ENCODE data around the gene LAYN.

Gene LAYN

GRCh38 chr11:111540114-111540936 is at the start of gene LAYN:
TSS of gene LAYN (plus strand) at chr11:111540720. CDS start at chr11:111540844, 124 bp downstream.
- no peak within 1 kb of the TSS for H3K27ac ChIP-seq
- no peak for DNase-seq (ENCODE audit: low read depth, low spot score)
- H3K36me3 ChIP-seq (ENCODE audit: insufficient read depth, low read length): no peaks in the 10 kb centered on the region
- no peaks in the 10 kb centered on the region for H3K9me3 ChIP-seq (ENCODE audit: low read depth, low read length)
- peak within 1 kb of the TSS; percentile 81 for H3K4me3 ChIP-seq
- TF ChIP-seq POLR2AphosphoS5 (IDR thresholded peaks at IDR 0.05; ENCODE audit: borderline replicate concordance, low read depth, low read length) (no peak; the same call in 1 of the 2 replicates), FOXP2 (optimal IDR thresholded peaks at IDR 0.05; ENCODE audit: control extremely low read depth, extremely low read length, insufficient read depth) (peak; percentile 29), EZH2 (IDR thresholded peaks at IDR 0.05) (no peak)
- H3K9ac ChIP-seq (ENCODE audit: insufficient read length): peak within 1 kb of the TSS; percentile 54

- H3K9ac ChIP-seq (ENCODE audit: insufficient read length): no peak overlapping the region
- H3K36me3 ChIP-seq (ENCODE audit: insufficient read depth, low read length): no peaks in the 10 kb centered on the region
Observed at GRCh38 chr11:111494040-111494439, 46.5 kb upstream of the LAYN start.

GRCh38 chr11:111499483-111499882 is 41.0 kb upstream of the LAYN start:
- no peaks in the 10 kb centered on the region for H3K9me3 ChIP-seq (ENCODE audit: low read depth, low read length)
- H3K9ac ChIP-seq (ENCODE audit: insufficient read length): no peak overlapping the region
- H3K27ac ChIP-seq: no peak overlapping the region
- TF ChIP-seq EZH2 (IDR thresholded peaks at IDR 0.05) (no peak), POLR2AphosphoS5 (IDR thresholded peaks at IDR 0.05; ENCODE audit: borderline replicate concordance, low read depth, low read length) (no peak), FOXP2 (optimal IDR thresholded peaks at IDR 0.05; ENCODE audit: control extremely low read depth, extremely low read length, insufficient read depth) (no peak)
- no peak for DNase-seq (ENCODE audit: low read depth, low spot score)
- no peaks in the 10 kb centered on the region for H3K36me3 ChIP-seq (ENCODE audit: insufficient read depth, low read length)
- no peak overlapping the region for H3K4me3 ChIP-seq

More at GRCh38 chr11:111494040-111494439, 46.5 kb upstream of the LAYN start:
- no peak for DNase-seq (ENCODE audit: low read depth, low spot score)
- Histone ChIP-seq H3K9me3 (ENCODE audit: low read depth, low read length) (no peaks in the 10 kb centered on the region), H3K27ac (0 out of 2 replicates have a peak overlapping the region, but pooled peaks have one; percentile 11), H3K4me3 (no peak overlapping the region)
- TF ChIP-seq EZH2 (IDR thresholded peaks at IDR 0.05): no peak
- TF ChIP-seq FOXP2 (optimal IDR thresholded peaks at IDR 0.05; ENCODE audit: control extremely low read depth, extremely low read length, insufficient read depth): no peak
- TF ChIP-seq POLR2AphosphoS5 (IDR thresholded peaks at IDR 0.05; ENCODE audit: borderline replicate concordance, low read depth, low read length): no peak

- Histone ChIP-seq H3K9me3 (ENCODE audit: low read depth, low read length) (no peaks in the 10 kb centered on the region), H3K9ac (ENCODE audit: insufficient read length) (no peak overlapping the region), H3K36me3 (ENCODE audit: insufficient read depth, low read length) (no peaks in the 10 kb centered on the region), H3K4me3 (no peak overlapping the region), H3K27ac (no peak overlapping the region)
- TF ChIP-seq EZH2 (IDR thresholded peaks at IDR 0.05) (no peak), POLR2AphosphoS5 (IDR thresholded peaks at IDR 0.05; ENCODE audit: borderline replicate concordance, low read depth, low read length) (no peak), FOXP2 (optimal IDR thresholded peaks at IDR 0.05; ENCODE audit: control extremely low read depth, extremely low read length, insufficient read depth) (no peak)
- DNase-seq (ENCODE audit: low read depth, low spot score): no peak
Observed at GRCh38 chr11:111500481-111500880, 40.0 kb upstream of the LAYN start.

- H3K4me3 ChIP-seq: no peak overlapping the region
- no peak for DNase-seq (ENCODE audit: low read depth, low spot score)
- H3K36me3 ChIP-seq (ENCODE audit: insufficient read depth, low read length): no peaks in the 10 kb centered on the region
- TF ChIP-seq POLR2AphosphoS5 (IDR thresholded peaks at IDR 0.05; ENCODE audit: borderline replicate concordance, low read depth, low read length) (no peak), FOXP2 (optimal IDR thresholded peaks at IDR 0.05; ENCODE audit: control extremely low read depth, extremely low read length, insufficient read depth) (no peak), EZH2 (IDR thresholded peaks at IDR 0.05) (no peak)
- no peak overlapping the region for H3K27ac ChIP-seq
- no peaks in the 10 kb centered on the region for H3K9me3 ChIP-seq (ENCODE audit: low read depth, low read length)
- no peak overlapping the region for H3K9ac ChIP-seq (ENCODE audit: insufficient read length)
Observed at GRCh38 chr11:111502611-111503010, 37.9 kb upstream of the LAYN start.

- Histone ChIP-seq H3K9ac (ENCODE audit: insufficient read length) (no peak overlapping the region), H3K9me3 (ENCODE audit: low read depth, low read length) (no peaks in the 10 kb centered on the region), H3K4me3 (no peak overlapping the region), H3K36me3 (ENCODE audit: insufficient read depth, low read length) (no peaks in the 10 kb centered on the region), H3K27ac (no peak overlapping the region)
- no peak for DNase-seq (ENCODE audit: low read depth, low spot score)
- TF ChIP-seq POLR2AphosphoS5 (IDR thresholded peaks at IDR 0.05; ENCODE audit: borderline replicate concordance, low read depth, low read length): no peak
- TF ChIP-seq FOXP2 (optimal IDR thresholded peaks at IDR 0.05; ENCODE audit: control extremely low read depth, extremely low read length, insufficient read depth): no peak
- TF ChIP-seq EZH2 (IDR thresholded peaks at IDR 0.05): no peak
Observed at GRCh38 chr11:111510311-111510710, 30.2 kb upstream of the LAYN start.

- no peak for TF ChIP-seq EZH2 (IDR thresholded peaks at IDR 0.05)
- TF ChIP-seq FOXP2 (optimal IDR thresholded peaks at IDR 0.05; ENCODE audit: control extremely low read depth, extremely low read length, insufficient read depth): no peak
- no peak for TF ChIP-seq POLR2AphosphoS5 (IDR thresholded peaks at IDR 0.05; ENCODE audit: borderline replicate concordance, low read depth, low read length)
- no peaks in the 10 kb centered on the region for H3K36me3 ChIP-seq (ENCODE audit: insufficient read depth, low read length)
- peak within 1 kb of the TSS; percentile 47 for H3K4me3 ChIP-seq
- H3K27ac ChIP-seq: no peak within 1 kb of the TSS
- DNase-seq (ENCODE audit: low read depth, low spot score): no peak
- H3K9ac ChIP-seq (ENCODE audit: insufficient read length): no peak within 1 kb of the TSS
- H3K9me3 ChIP-seq (ENCODE audit: low read depth, low read length): no peaks in the 10 kb centered on the region
Observed at GRCh38 chr11:111512296-111513239, 28.0 kb upstream of the LAYN start, which contains the start of gene BTG4. TSS of gene BTG4 (minus strand) at chr11:111512386. CDS start at chr11:111498776, 13,610 bp downstream.

GRCh38 chr11:111513240-111513605 is 27.3 kb upstream of the LAYN start:
- no peak for DNase-seq (ENCODE audit: low read depth, low spot score)
- no peak for TF ChIP-seq POLR2AphosphoS5 (IDR thresholded peaks at IDR 0.05; ENCODE audit: borderline replicate concordance, low read depth, low read length)
- no peak for TF ChIP-seq EZH2 (IDR thresholded peaks at IDR 0.05)
- TF ChIP-seq FOXP2 (optimal IDR thresholded peaks at IDR 0.05; ENCODE audit: control extremely low read depth, extremely low read length, insufficient read depth): no peak
- Histone ChIP-seq H3K9me3 (ENCODE audit: low read depth, low read length) (no peaks in the 10 kb centered on the region), H3K4me3 (peak overlapping the region; percentile 47; the same call in 1 of the 2 replicates), H3K9ac (ENCODE audit: insufficient read length) (no peak overlapping the region), H3K27ac (no peak overlapping the region), H3K36me3 (ENCODE audit: insufficient read depth, low read length) (no peaks in the 10 kb centered on the region)

All from SK-N-MC (cell line).